Hepatocyte (in vitro differentiated cells): ENCODE measurements around the gene CUX1.

Source experiments
- CTCF ChIP-seq: fragments of 200-600 bp; sonication (generic); IDR thresholded peaks from 2 replicates; pipeline ENCODE4 v1.5.1; 2016; ENCODE audit warnings: antibody characterized with exemption, mild to moderate bottlenecking; ENCODE audit not compliant: poor library complexity
- EZH2phosphoT487 ChIP-seq: fragments of 200-600 bp; sonication (generic); IDR thresholded peaks from one replicate; pipeline ENCODE4 v1.6.1; 2018; ENCODE audit warnings: antibody characterized with exemption, mild to moderate bottlenecking, low read depth, moderate library complexity; ENCODE audit not compliant: unreplicated experiment, severe bottlenecking

DNA sequence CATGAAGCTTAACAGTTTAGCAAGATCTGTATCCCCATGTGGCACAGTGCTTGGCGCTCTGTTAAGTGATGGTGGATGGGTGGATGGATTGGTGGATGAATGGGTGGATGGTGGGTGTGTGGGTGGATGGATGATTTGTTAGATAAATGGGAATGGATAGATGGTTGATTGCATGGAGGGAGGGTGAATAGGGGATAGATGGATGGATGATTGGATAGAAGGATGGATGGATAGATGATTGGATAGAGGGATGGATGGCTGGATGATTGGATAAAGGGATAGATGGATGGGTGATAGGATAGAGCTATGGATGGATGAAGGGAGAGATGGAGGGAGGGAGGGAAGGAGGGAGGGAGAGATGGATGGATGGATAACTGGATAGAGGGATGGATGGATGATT is 229.7 kb downstream of the CUX1 start:
- TF ChIP-seq CTCF (no peak), EZH2phosphoT487 (no peak)
